ENCODE measurements around the gene ABLIM2.

DNA sequence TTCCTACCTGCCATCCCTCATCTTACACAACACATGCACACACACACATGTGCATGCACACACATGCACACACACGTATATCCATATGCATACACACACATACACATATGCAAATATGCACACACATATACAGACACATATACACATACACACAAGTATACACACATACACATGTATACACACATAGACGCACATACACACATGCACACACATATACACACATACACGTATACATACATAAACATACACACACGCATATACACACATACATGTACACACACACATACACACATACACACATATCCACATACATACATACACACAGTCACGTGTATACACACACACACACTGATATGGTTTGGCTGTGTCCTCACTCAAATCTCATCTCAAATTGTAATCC lies 182.0 kb downstream of the ABLIM2 start:
- TF ChIP-seq EZH2 (IDR thresholded peaks at IDR 0.05; ENCODE audit: borderline replicate concordance, control insufficient read depth, low read depth, low read length) (no peak), RFX5 (IDR thresholded peaks at IDR 0.05; ENCODE audit: low read depth, low read length) (no peak), POLR2A (IDR thresholded peaks at IDR 0.05; ENCODE audit: low read depth, low read length) (no peak), SIN3A (IDR thresholded peaks at IDR 0.05; ENCODE audit: low read depth, low read length) (no peak), JUNB (IDR thresholded peaks at IDR 0.05) (no peak), HDAC2 (IDR thresholded peaks at IDR 0.05) (no peak)
- TF ChIP-seq, protein P1, sequence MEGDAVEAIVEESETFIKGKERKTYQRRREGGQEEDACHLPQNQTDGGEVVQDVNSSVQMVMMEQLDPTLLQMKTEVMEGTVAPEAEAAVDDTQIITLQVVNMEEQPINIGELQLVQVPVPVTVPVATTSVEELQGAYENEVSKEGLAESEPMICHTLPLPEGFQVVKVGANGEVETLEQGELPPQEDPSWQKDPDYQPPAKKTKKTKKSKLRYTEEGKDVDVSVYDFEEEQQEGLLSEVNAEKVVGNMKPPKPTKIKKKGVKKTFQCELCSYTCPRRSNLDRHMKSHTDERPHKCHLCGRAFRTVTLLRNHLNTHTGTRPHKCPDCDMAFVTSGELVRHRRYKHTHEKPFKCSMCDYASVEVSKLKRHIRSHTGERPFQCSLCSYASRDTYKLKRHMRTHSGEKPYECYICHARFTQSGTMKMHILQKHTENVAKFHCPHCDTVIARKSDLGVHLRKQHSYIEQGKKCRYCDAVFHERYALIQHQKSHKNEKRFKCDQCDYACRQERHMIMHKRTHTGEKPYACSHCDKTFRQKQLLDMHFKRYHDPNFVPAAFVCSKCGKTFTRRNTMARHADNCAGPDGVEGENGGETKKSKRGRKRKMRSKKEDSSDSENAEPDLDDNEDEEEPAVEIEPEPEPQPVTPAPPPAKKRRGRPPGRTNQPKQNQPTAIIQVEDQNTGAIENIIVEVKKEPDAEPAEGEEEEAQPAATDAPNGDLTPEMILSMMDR (IDR thresholded peaks at IDR 0.05 in 2 of 3, conservative IDR thresholded peaks at IDR 0.05 in 1 of 3; ENCODE audit: control insufficient read depth in 2 of 3, extremely low read depth in 1 of 3, insufficient read depth in 1 of 3, low read depth in 3 of 3, low read length in 3 of 3): no peak
- TF ChIP-seq, protein P2, sequence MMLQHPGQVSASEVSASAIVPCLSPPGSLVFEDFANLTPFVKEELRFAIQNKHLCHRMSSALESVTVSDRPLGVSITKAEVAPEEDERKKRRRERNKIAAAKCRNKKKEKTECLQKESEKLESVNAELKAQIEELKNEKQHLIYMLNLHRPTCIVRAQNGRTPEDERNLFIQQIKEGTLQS (IDR thresholded peaks at IDR 0.05; ENCODE audit: borderline replicate concordance, extremely low read depth, low read depth, low read length): no peak
